Activated naive CD4-positive, alpha-beta T cell treated with anti-CD3 and anti-CD28 coated beads for 36 hours (primary cell): ENCODE results near the gene NRG3. TPM values are rescaled to one million over a fixed set of nuclear protein-coding genes. Genes with fewer than 3 reads are reported as not detected.

ENCODE experiments used
- CTCF ChIA-PET: fragments of 350-600 bp; sonication (Branson Sonifier 250); formaldehyde crosslinking; loops from one replicate; lab custom pipeline; 2021; ENCODE audit warnings: antibody characterized with exemption; lab: Charles Lee
- DNase-seq: peaks from one replicate; pipeline ENCODE4 v3.0.0-alpha.2; 2020
- H3K27ac Mint-ChIP-seq: one replicate; pipeline ENCODE4 v1.8.0; 2021; ENCODE audit warnings: mild to moderate bottlenecking, mixed read lengths
- H3K27me3 Mint-ChIP-seq: one replicate; pipeline ENCODE4 v1.8.0; 2021; ENCODE audit warnings: low read depth, mixed read lengths
- H3K36me3 Mint-ChIP-seq: one replicate; pipeline ENCODE4 v1.8.0; 2021; ENCODE audit warnings: low read depth, mixed read lengths
- H3K4me1 Mint-ChIP-seq: one replicate; pipeline ENCODE4 v1.8.0; 2021; ENCODE audit warnings: low read depth, mixed read lengths
- H3K4me3 Mint-ChIP-seq: one replicate; pipeline ENCODE4 v1.8.0; 2021; ENCODE audit warnings: mild to moderate bottlenecking, moderate library complexity, mixed read lengths
- H3K9me3 Mint-ChIP-seq: one replicate; pipeline ENCODE4 v1.8.0; 2021; ENCODE audit warnings: mixed read lengths
- intact Hi-C: fragments of 100-400 bp; cut with micrococcal nuclease; formaldehyde crosslinking; loops from one replicate; pipeline ENCODE4 v1.15.1; 2023
- total RNA-seq, 2 experiments: library from RNA; stranded (reverse); gene quantifications; one replicate each; pipeline ENCODE4 v1.2.3, GENCODE V29; 2021

Gene NRG3
- total RNA-seq, 2 experiments from 2014 or later, result not detected

DNA sequence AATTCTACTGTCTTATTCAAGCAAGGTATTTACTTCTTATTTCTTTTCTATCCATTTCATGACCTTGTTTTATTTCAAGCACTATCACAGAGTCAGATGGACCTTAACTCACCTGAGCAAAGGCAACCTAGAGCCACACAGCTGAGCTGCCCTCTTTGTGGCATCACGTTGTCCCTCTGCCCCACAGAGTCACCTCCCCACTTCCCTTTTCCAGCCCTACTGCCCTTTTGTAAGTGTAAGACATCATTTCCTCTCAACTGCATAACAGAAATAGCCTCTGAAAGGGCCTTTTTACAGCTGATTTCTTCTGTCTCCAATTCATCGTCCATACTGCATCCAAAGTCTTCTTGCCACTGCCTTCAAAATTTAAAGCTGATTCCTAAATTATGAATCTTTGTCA is 946.0 kb downstream of the NRG3 start:
- Mint-ChIP-seq H3K27me3 (no peaks in the 10 kb centered on the region), H3K36me3 (no peaks in the 10 kb centered on the region), H3K4me1 (no peaks in the 10 kb centered on the region), H3K9me3 (peaks cover 4% of the 10 kb centered on the region), H3K27ac (no peak overlapping the region), H3K4me3 (no peak overlapping the region)
- intact Hi-C loops, result no loop called here
- no peak for DNase-seq
- CTCF ChIA-PET, result interaction anchor here (0.7 kb wide), 1 partner anchor 408 kb away, joined by 3 read pairs; no protein-coding TSS in a partner anchor

DNA sequence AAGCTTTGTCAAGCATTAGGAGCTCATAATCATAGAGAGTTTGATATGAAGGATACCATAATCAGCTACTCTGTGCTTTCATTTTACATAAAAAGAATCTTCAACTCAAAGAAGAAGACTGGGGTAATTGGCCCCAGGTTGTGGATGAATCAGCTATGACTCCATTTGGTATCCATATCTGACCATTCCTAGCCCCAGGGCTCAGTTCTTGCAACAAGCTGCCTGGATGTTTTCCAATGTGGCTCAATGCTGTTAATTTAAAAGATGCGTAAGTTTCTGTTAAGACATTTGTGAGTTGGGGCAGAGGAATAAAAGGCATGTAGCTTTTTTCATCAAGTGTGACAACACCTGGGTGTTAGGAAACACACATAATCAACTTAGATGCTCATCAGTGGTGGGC is 951.1 kb downstream of the NRG3 start:
- intact Hi-C loops, result no loop called here
- Mint-ChIP-seq H3K27me3 (no peaks in the 10 kb centered on the region), H3K4me3 (no peak overlapping the region), H3K36me3 (no peaks in the 10 kb centered on the region), H3K27ac (no peak overlapping the region), H3K4me1 (no peaks in the 10 kb centered on the region), H3K9me3 (peaks cover 2% of the 10 kb centered on the region)
- CTCF ChIA-PET, result no interaction called here
- DNase-seq, result no peak

DNA sequence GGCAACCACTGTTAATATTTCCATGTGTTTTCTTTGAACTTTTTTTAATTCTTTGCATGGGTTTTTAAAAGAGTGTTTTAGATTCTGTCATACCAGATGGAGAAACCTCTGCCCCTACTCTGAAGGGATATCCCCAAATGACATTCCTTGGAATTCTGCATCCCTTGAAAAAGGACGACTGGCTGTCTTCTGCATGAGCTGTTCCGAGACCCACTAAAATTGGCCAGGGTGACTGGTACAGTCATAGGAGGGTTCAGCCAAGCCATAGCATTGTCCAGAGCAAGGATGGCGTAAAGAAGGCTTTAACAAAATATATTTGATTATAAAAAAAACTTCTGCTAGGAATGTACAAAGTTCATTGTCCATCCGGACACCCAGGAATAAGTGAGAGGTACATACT is 952.9 kb downstream of the NRG3 start:
- H3K36me3 Mint-ChIP-seq, result no peaks in the 10 kb centered on the region
- CTCF ChIA-PET, result no interaction called here
- H3K27ac Mint-ChIP-seq, result no peak overlapping the region
- no peak for DNase-seq
- intact Hi-C loops, result no loop called here
- H3K4me3 Mint-ChIP-seq, result no peak overlapping the region
- H3K9me3 Mint-ChIP-seq, result peaks cover 2% of the 10 kb centered on the region
- no peaks in the 10 kb centered on the region for H3K27me3 Mint-ChIP-seq
- no peaks in the 10 kb centered on the region for H3K4me1 Mint-ChIP-seq

DNA sequence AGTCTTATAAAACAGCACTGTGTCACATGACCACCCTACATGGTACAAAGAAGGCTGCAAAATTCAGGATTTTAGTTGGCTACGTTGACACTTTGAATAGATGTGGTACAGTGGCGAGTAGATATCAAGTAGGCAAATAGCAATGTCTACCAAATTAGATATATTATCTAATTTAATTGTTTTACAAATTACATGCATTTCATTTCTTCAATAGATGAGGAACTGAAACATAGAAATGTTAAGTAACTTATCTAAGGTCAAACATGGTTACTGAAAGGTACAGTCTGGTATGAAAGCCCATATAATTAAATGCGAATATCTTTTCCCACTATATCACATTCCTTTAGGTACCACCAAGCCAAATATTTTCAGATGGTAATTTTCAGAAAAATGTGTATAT is 972.2 kb downstream of the NRG3 start:
- Mint-ChIP-seq H3K36me3 (no peaks in the 10 kb centered on the region), H3K27ac (no peak overlapping the region), H3K27me3 (no peaks in the 10 kb centered on the region), H3K9me3 (peaks cover 15% of the 10 kb centered on the region), H3K4me1 (no peaks in the 10 kb centered on the region), H3K4me3 (no peak overlapping the region)
- DNase-seq, result no peak
- intact Hi-C loops, result no loop called here
- CTCF ChIA-PET, result no interaction called here

DNA sequence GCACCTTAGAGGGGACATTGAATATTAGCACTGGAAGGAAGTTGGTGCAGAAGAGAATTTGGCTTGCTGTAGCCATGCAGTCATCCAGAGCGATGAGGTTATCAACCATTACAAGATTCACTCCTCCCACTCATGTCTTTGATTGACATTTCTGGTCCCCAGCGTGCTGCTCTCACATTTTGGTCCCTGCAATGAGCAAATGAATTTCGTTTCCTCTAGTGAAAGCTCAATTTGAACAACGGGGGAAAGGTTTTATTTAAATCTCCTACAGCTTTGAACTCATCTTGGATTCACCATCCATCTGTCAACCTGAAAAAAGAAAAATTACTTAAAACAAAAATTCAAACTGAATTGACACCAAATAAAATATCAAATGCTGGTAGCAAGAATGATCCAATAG is 975.2 kb downstream of the NRG3 start:
- no peaks in the 10 kb centered on the region for H3K36me3 Mint-ChIP-seq
- H3K4me1 Mint-ChIP-seq, result no peaks in the 10 kb centered on the region
- intact Hi-C loops, result no loop called here
- no peak for DNase-seq
- CTCF ChIA-PET, result no interaction called here
- peaks cover 18% of the 10 kb centered on the region for H3K9me3 Mint-ChIP-seq
- no peak overlapping the region for H3K27ac Mint-ChIP-seq
- no peak overlapping the region for H3K4me3 Mint-ChIP-seq
- no peaks in the 10 kb centered on the region for H3K27me3 Mint-ChIP-seq

DNA sequence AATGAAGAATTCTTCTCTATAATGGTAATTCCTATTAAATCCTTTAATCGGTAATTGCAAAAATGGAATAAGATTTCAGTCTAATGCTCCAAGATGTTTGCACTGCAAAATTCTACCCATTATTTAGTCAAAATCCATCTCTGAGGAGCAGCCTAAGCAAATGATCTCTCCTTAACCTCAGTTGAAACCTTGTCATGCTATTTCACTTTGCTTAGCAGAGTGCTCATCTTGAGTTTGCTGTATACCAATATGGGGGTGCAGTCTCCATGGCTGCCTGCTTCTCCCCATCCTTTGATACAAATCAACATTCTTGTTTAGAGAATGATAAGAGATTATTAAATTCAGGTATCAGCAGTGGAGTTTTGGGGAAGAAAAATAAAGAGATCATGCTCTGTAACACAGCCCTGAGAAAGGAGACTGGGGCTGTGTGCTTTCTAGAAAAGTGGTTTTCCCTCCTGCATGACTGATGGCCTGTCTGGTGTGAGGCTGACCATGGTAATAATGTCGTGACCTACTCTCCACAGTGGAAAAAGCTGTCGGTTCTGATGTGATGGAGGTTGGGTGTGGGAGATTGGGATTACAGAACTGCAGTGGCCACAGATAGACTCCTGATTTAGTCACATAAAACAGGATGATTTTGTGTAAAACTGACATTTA is 982.1 kb downstream of the NRG3 start:
- DNase-seq, result no peak
- Mint-ChIP-seq H3K4me3 (no peak overlapping the region), H3K27ac (no peak overlapping the region), H3K36me3 (no peaks in the 10 kb centered on the region), H3K4me1 (no peaks in the 10 kb centered on the region), H3K27me3 (no peaks in the 10 kb centered on the region), H3K9me3 (peaks cover 3% of the 10 kb centered on the region)
- intact Hi-C loops, result no loop called here
- CTCF ChIA-PET, result no interaction called here

DNA sequence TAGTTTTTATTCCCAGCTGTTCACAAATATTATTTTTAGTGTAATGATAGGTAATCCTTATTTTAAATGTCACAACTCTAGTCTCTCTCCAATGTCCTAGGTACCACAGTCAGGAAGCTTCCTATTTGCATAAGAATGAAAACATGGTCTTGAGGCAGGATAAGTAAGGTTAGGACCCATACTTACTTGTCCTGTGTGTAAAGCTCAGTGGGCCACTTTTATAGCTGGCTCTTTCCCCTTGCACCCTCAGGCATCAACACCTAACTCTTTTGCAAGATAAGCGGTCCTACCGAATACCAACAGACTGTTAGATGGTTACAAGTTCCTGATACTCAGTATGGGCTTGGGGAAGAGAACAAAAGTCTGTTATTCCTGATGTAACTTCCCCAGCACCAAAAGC is 986.9 kb downstream of the NRG3 start:
- H3K4me3 Mint-ChIP-seq, result no peak overlapping the region
- no peaks in the 10 kb centered on the region for H3K27me3 Mint-ChIP-seq
- H3K9me3 Mint-ChIP-seq, result peaks cover 8% of the 10 kb centered on the region
- no peaks in the 10 kb centered on the region for H3K4me1 Mint-ChIP-seq
- H3K36me3 Mint-ChIP-seq, result no peaks in the 10 kb centered on the region
- intact Hi-C loops, result no loop called here
- DNase-seq, result no peak
- no peak overlapping the region for H3K27ac Mint-ChIP-seq
- CTCF ChIA-PET, result no interaction called here

DNA sequence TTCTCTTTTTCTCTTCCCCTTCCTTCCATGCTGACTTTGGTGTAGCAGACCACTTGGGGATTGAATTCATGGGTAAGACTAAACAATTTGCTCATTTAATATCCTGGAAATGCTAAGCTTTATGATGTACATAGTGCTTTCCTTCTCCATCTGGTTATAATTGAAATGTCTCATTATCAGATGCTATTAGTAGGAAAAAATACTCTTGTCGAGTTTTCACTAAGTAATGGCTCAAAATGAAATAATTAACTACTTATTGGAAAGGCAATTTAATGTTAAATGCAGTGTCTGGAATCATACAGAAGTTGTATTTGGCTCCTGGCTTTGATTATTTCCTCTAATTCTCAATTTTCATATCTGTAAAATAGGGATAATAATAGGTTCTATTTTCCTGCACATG is 990.4 kb downstream of the NRG3 start:
- intact Hi-C loops, result no loop called here
- Mint-ChIP-seq H3K4me1 (no peaks in the 10 kb centered on the region), H3K4me3 (no peak overlapping the region), H3K27me3 (no peaks in the 10 kb centered on the region), H3K9me3 (peaks cover 8% of the 10 kb centered on the region), H3K27ac (no peak overlapping the region), H3K36me3 (no peaks in the 10 kb centered on the region)
- CTCF ChIA-PET, result no interaction called here
- DNase-seq, result no peak

DNA sequence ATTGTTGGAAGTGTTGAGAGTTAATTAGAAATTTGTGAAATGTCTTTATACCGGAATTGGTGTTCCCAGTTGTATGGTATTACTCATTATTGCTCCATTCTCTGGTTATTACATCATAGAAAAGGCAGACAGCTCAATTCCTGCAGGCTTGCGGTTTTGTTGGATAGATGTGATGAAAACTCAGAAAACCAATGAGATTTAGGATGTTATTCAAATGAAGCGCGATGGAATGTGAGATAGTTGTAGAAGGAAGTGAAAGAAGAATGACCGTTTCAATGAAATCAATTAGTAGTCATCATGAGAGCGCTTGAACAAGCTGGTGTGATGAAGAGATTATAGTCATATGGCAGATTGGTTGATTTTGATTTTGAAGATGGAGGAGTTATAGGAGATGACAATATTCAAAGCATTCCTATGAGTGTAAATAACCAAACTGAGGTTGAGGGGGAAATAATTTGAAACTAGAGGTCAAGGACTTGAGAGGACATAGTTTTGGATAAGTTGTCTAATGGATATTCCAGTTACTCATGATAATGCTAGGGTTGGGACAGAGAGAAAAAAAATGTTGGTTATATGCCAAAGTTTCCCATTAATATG is 991.5 kb downstream of the NRG3 start:
- no peaks in the 10 kb centered on the region for H3K4me1 Mint-ChIP-seq
- no peaks in the 10 kb centered on the region for H3K27me3 Mint-ChIP-seq
- peaks cover 8% of the 10 kb centered on the region for H3K9me3 Mint-ChIP-seq
- intact Hi-C loops, result no loop called here
- H3K27ac Mint-ChIP-seq, result no peak overlapping the region
- no peaks in the 10 kb centered on the region for H3K36me3 Mint-ChIP-seq
- H3K4me3 Mint-ChIP-seq, result no peak overlapping the region
- CTCF ChIA-PET, result no interaction called here
- DNase-seq, result no peak

DNA sequence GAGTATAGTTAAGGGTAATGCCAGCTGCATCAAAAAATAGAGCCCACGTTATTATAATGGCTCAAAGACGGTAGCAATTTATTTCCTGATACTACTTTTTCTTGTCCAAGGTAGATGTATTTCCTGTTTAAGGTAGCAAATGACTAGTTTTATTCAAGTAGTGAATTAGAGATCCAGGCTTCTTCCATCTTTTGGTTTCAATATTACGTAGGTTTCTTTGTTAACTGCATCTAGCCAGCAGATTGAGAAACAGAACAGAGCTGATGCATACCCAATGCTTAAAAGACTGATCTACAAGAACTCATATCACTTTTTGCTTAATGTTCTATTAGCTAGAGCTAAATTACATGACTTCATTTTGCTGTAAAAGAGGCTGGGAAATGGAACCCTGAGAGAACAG is 992.1 kb downstream of the NRG3 start:
- Mint-ChIP-seq H3K27me3 (no peaks in the 10 kb centered on the region), H3K36me3 (no peaks in the 10 kb centered on the region), H3K9me3 (peaks cover 8% of the 10 kb centered on the region), H3K4me3 (no peak overlapping the region), H3K27ac (no peak overlapping the region), H3K4me1 (no peaks in the 10 kb centered on the region)
- no peak for DNase-seq
- intact Hi-C loops, result no loop called here
- CTCF ChIA-PET, result no interaction called here

DNA sequence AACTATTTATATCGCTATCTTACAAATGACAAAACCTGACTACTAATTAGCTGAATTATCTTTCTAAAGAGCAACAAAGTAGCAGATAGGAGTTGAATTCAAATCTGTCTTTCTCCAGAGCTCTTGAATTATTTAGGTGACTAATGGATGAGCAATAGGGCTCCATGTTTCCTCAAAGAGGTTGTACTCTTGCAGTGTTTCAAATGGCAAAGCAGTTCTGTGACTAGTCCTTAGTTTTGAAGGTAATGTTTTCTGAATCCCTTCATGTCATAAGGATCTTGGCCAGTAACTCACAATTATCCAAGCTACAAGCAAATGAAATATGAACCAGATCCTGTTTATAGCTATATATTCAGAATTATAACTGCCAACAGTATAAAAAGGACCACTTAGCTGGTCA is 999.7 kb downstream of the NRG3 start:
- CTCF ChIA-PET, result no interaction called here
- intact Hi-C loops, result no loop called here
- Mint-ChIP-seq H3K9me3 (no peaks in the 10 kb centered on the region), H3K36me3 (no peaks in the 10 kb centered on the region), H3K4me3 (no peak overlapping the region), H3K27ac (no peak overlapping the region), H3K27me3 (no peaks in the 10 kb centered on the region), H3K4me1 (no peaks in the 10 kb centered on the region)
- no peak for DNase-seq

DNA sequence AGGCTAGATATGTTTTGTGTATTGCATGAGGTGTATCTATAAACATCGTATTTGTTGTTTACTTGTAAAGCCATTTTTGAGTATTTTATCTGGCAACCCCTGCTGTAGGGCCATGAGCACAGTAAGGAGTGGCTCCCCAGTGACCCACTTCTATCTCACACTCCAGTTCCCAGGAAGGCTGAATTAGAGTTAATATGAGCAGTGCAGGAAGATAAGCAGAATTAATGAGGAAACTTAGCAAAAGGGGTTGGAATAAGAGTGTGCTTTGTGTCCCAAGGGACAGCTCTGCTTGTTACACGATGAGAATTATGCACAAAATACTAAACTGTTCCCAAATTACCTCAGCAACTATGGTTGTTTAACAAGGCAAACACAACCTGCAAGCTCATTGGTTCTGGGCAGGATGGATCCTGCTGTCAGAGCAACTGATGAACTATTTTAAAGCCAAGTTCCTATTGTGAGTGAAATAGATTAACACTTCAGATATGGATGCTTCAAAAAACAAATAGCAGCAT is 1005.8 kb downstream of the NRG3 start:
- Mint-ChIP-seq H3K36me3 (no peaks in the 10 kb centered on the region), H3K27ac (no peak overlapping the region), H3K9me3 (no peaks in the 10 kb centered on the region), H3K4me3 (no peak overlapping the region), H3K4me1 (no peaks in the 10 kb centered on the region), H3K27me3 (no peaks in the 10 kb centered on the region)
- DNase-seq, result no peak
- intact Hi-C loops, result no loop called here
- CTCF ChIA-PET, result no interaction called here

DNA sequence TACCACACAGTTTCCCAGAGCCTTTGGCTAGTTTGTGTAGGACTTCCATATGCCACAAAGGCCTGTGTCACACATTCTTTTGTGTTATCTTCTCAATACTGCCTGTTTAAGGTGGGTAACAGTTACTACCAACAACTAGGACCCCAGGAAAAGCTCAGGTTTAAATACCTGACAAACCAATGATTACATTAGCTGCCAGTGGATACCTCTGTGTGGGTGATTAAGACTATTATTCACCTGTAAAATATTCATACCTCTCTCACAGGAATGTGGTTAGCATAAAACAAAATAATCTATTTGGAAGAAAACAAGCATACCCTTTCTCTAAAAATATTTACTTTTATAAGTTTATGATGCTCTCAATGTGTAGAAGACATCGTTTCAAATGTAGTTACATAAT is 1007.7 kb downstream of the NRG3 start:
- CTCF ChIA-PET, result no interaction called here
- Mint-ChIP-seq H3K27ac (no peak overlapping the region), H3K4me3 (no peak overlapping the region), H3K36me3 (no peaks in the 10 kb centered on the region), H3K9me3 (peaks cover 4% of the 10 kb centered on the region), H3K27me3 (no peaks in the 10 kb centered on the region), H3K4me1 (no peaks in the 10 kb centered on the region)
- no peak for DNase-seq
- intact Hi-C loops, result no loop called here
